ENCODE measurements around the gene VPS11.

Gene VPS11

DNA sequence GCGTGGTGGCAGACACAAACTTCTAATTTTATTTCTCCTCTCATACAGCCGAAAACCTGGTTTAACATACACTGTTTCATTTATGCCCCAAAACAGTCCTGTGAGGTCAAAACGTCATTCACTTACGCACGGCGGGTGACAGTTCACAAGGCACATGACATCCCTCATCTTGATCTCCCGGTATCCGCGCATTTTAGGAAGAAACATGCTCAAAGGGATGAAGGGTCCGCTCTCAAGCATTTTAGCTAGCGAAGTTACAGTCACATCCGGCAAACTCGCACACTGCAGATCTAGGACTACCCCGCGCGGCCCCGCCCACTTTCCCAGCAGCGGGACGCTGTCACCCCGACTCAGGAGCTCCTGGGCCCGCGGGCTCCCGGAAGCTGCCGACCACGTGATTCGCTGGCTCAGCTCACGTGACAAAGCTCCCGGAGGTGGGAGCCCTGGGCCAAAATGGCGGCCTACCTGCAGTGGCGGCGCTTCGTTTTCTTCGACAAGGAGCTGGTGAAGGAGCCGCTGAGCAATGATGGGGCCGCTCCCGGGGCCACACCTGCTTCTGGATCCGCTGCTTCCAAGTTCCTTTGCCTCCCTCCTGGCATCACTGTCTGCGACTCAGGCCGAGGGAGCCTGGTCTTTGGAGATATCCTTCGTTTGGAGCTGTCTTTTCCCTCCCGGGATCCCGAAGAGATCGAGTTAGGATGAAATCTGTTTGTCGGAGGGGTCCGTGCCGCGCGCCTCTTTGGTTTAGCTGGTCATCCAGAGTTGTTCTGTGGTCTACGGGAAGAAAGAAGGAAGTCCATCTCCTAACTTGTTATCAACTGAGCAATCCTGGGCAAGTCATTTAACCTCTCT lies at the start of gene VPS11:
Gene VPS11, plus strand, starts transcription at position 448 of the 852 bp plus-strand sequence. Its CDS starts 6 bp downstream, at position 454.
- Histone ChIP-seq H3K27me3 (ENCODE audit: insufficient read depth, poor library complexity, severe bottlenecking) (no peaks in the 10 kb centered on the region), H3K4me1 (ENCODE audit: insufficient read depth, poor library complexity, severe bottlenecking) (no peaks in the 10 kb centered on the region), H3K4me3 (ENCODE audit: severe bottlenecking) (peak within 1 kb of the TSS; percentile 75), H3K36me3 (ENCODE audit: low read depth) (peaks cover 32% of the 10 kb centered on the region), H3K9me3 (ENCODE audit: severe bottlenecking) (no peaks in the 10 kb centered on the region), H3K27ac (ENCODE audit: poor library complexity, severe bottlenecking) (peak within 1 kb of the TSS; percentile 58)
- DNase-seq (ENCODE audit: low spot score) (peak; percentile 96), ATAC-seq (ENCODE audit: low read depth) (peak; percentile 97)
- TF ChIP-seq, protein P1, sequence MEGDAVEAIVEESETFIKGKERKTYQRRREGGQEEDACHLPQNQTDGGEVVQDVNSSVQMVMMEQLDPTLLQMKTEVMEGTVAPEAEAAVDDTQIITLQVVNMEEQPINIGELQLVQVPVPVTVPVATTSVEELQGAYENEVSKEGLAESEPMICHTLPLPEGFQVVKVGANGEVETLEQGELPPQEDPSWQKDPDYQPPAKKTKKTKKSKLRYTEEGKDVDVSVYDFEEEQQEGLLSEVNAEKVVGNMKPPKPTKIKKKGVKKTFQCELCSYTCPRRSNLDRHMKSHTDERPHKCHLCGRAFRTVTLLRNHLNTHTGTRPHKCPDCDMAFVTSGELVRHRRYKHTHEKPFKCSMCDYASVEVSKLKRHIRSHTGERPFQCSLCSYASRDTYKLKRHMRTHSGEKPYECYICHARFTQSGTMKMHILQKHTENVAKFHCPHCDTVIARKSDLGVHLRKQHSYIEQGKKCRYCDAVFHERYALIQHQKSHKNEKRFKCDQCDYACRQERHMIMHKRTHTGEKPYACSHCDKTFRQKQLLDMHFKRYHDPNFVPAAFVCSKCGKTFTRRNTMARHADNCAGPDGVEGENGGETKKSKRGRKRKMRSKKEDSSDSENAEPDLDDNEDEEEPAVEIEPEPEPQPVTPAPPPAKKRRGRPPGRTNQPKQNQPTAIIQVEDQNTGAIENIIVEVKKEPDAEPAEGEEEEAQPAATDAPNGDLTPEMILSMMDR (IDR thresholded peaks at IDR 0.05; ENCODE audit: poor library complexity, severe bottlenecking), result no peak

DNA sequence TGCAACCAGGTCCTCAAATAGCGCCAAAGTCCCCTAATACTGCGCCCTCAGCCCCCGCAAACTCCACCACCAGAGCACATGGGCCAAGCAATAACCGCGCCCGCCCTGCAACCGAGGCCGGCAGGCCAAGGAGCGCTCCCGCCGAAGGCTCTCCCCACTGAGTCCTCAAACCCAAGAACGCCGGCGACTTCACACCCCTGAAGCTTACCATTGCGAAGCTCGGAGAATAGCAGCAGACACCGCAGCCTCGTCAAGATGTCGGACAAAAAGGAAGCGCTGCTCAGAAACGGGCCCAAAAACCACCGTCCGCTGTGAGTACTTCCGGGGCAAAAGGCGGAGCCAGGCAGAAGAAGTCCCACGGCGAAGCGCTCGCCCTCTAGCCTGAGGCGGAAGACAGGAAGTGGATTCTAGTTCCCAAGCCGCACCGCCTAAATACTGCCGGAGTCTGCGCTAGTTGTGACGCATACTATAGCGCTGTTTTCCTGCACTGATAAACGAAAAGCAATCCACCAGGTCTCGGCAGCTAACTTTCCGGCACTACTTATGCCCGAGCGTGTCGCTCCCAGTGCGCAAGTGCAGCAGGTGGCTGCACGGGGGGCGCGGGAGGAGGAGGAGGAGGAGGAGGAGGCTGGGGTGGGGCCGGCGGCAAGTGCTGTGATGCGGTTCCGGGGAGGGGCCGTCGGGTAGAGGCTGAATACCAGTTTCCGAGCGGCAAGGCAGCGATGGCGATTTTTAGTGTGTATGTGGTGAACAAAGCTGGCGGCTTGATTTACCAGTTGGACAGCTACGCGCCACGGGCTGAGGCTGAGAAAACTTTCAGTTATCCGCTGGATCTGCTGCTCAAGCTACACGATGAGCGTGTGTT lies 49.3 kb upstream of the VPS11 start, which contains the start of the genes RPS25 and TRAPPC4:
Gene RPS25, minus strand, starts transcription at position 270 of the 865 bp plus-strand sequence. Its CDS starts 59 bp downstream, at position 211.
Gene TRAPPC4, plus strand, starts transcription at position 693 of the 865 bp plus-strand sequence. Its CDS starts 30 bp downstream, at position 723.
- TF ChIP-seq, protein P1 (IDR thresholded peaks at IDR 0.05; ENCODE audit: poor library complexity, severe bottlenecking), result no peak
- H3K4me3 ChIP-seq (ENCODE audit: severe bottlenecking), result peak within 1 kb of the TSS; percentile 85
- peak; percentile 87 for ATAC-seq (ENCODE audit: low read depth)
- H3K27ac ChIP-seq (ENCODE audit: poor library complexity, severe bottlenecking), result peak within 1 kb of the TSS; percentile 82
- peak; percentile 97 for DNase-seq (ENCODE audit: low spot score)
- no peaks in the 10 kb centered on the region for H3K27me3 ChIP-seq (ENCODE audit: insufficient read depth, poor library complexity, severe bottlenecking)
- H3K9me3 ChIP-seq (ENCODE audit: severe bottlenecking), result no peaks in the 10 kb centered on the region
- H3K4me1 ChIP-seq (ENCODE audit: insufficient read depth, poor library complexity, severe bottlenecking), result peaks cover 19% of the 10 kb centered on the region
- H3K36me3 ChIP-seq (ENCODE audit: low read depth), result peaks cover 75% of the 10 kb centered on the region

DNA sequence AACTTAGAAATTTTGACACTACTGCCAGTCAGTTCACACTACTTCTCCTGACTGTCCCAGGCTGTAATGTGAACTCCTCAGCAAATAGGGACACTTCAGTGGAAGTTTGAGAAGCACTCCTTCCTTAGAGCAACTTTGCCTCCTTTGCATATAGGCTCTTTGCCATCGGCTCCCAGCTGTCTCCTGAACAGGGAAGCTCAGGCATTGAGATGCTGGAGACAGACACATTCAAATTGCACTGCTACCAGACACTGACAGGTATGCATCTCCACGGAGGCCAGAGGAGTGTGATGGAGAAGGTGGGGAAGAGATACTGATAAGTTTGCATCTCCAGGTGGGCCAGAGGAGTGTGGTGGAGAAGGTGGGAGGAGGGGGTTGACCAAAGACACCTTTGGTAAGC lies 47.6 kb upstream of the VPS11 start:
- Histone ChIP-seq H3K36me3 (ENCODE audit: low read depth) (peaks cover 75% of the 10 kb centered on the region), H3K27me3 (ENCODE audit: insufficient read depth, poor library complexity, severe bottlenecking) (no peaks in the 10 kb centered on the region), H3K4me3 (ENCODE audit: severe bottlenecking) (peak overlapping the region; percentile 85), H3K27ac (ENCODE audit: poor library complexity, severe bottlenecking) (no peak overlapping the region), H3K9me3 (ENCODE audit: severe bottlenecking) (no peaks in the 10 kb centered on the region), H3K4me1 (ENCODE audit: insufficient read depth, poor library complexity, severe bottlenecking) (peaks cover 19% of the 10 kb centered on the region)
- DNase-seq (ENCODE audit: low spot score), result no peak
- no peak for ATAC-seq (ENCODE audit: low read depth)
- TF ChIP-seq, protein P1 (IDR thresholded peaks at IDR 0.05; ENCODE audit: poor library complexity, severe bottlenecking), result no peak

DNA sequence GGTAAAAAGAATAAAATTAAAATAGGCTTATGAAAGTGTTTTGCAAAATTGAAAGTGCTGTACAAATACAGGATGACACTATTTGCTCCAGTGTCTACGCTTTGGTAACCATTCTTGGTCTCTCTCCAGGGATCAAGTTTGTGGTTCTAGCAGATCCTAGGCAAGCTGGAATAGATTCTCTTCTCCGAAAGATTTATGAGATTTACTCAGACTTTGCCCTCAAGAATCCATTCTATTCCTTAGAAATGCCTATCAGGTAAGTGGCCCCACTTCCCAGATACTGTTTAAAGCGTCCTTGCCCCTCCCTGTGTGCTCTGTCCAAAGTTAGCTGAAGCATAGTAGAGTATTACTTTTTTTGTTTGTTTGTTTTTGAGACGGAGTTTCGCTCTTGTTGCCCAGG lies 46.0 kb upstream of the VPS11 start:
- TF ChIP-seq, protein P1 (IDR thresholded peaks at IDR 0.05; ENCODE audit: poor library complexity, severe bottlenecking), result no peak
- no peak for ATAC-seq (ENCODE audit: low read depth)
- H3K4me3 ChIP-seq (ENCODE audit: severe bottlenecking), result no peak overlapping the region
- no peak overlapping the region for H3K27ac ChIP-seq (ENCODE audit: poor library complexity, severe bottlenecking)
- peaks cover 65% of the 10 kb centered on the region for H3K36me3 ChIP-seq (ENCODE audit: low read depth)
- H3K4me1 ChIP-seq (ENCODE audit: insufficient read depth, poor library complexity, severe bottlenecking), result peaks cover 14% of the 10 kb centered on the region
- no peaks in the 10 kb centered on the region for H3K27me3 ChIP-seq (ENCODE audit: insufficient read depth, poor library complexity, severe bottlenecking)
- no peaks in the 10 kb centered on the region for H3K9me3 ChIP-seq (ENCODE audit: severe bottlenecking)
- DNase-seq (ENCODE audit: low spot score), result no peak
